Measurements from ENCODE around the gene CABP1.

DNA sequence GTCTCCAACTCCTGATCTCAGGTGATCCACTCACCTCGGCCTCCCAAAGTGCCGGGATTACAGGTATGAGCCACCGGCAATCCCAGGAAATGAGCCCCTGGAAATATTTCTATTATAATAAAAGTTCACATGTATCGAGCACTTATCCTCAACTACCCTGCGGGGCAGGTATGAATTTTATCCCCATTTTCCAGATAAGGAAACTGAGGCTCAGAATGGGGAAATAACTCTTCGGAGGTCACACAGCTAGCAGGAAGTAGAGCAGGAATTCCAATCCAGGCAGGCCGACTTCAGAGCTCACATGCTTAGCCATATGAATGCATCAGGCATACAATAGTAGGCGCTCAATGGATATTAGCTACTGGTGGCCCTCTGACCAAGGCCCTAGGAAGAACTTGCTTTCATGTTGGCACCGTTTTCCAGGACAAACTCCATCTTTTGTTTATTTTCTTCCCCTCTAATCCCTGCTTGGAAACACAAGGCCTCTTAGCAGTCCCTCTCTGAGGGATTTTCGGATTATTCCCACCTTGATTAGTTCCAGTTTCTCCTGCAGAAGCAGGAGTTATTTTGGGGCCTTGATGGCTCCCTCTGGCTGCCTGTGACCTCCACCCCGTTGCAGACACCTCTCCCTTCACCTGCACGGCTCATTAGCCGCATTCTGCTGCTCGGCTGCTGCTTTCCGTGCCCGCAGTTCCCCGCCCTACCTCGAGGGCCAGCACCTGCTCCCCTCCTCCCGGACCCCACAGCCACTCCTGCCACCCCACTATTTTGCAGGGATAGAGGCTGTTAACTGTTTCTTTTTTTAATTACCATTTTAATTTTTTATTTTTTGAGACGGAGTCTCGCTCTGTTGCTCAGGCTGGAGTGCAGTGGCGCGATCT lies 40.5 kb upstream of the CABP1 start:
- TF ChIP-seq CTCF (IDR thresholded peaks at IDR 0.05; ENCODE audit: low read length) (no peak), EZH2phosphoT487 (IDR thresholded peaks at IDR 0.05; ENCODE audit: low read length) (no peak)

Data from MM.1S (cell line).